Brain microvascular endothelial cell (primary cell): ENCODE data around the gene U2AF2.

Experiments
- DNase-seq: peaks from one replicate; pipeline ENCODE4 v3.0.0-alpha.2; 2020
- H3K27ac ChIP-seq: fragments of 250-450 bp; sonication (Bioruptor Pico); 2 replicates; pipeline ENCODE4 v1.5.1; 2020; ENCODE audit warnings: mild to moderate bottlenecking, moderate library complexity
- H3K27me3 ChIP-seq: fragments of 250-450 bp; sonication (Bioruptor Pico); replicated peaks from 2 replicates; pipeline ENCODE4 v1.5.1; 2020; ENCODE audit warnings: mild to moderate bottlenecking
- H3K36me3 ChIP-seq: fragments of 250-450 bp; sonication (Bioruptor Pico); replicated peaks from 2 replicates; pipeline ENCODE4 v1.5.1; 2020; ENCODE audit warnings: mild to moderate bottlenecking
- H3K4me3 ChIP-seq: 2 replicates; pipeline ENCODE4 v1.5.1; 2011; ENCODE audit warnings: low read depth, mild to moderate bottlenecking, control low read depth, low read length, moderate library complexity
- in situ Hi-C: cut with HindIII; loops from 2 replicates; pipeline ENCODE4 v1.10.0; 2017; ENCODE audit warnings: low sequenced_read_pairs, low pct_ligation_motif_present
- TF ChIP-seq, protein P1 (sequence below): IDR thresholded peaks from 2 replicates; pipeline ENCODE4 v1.5.1; 2011; ENCODE audit warnings: low read depth, mild to moderate bottlenecking, moderate library complexity, low read length, control low read depth, inconsistent platforms; ENCODE audit errors: missing control alignments

Gene U2AF2

DNA sequence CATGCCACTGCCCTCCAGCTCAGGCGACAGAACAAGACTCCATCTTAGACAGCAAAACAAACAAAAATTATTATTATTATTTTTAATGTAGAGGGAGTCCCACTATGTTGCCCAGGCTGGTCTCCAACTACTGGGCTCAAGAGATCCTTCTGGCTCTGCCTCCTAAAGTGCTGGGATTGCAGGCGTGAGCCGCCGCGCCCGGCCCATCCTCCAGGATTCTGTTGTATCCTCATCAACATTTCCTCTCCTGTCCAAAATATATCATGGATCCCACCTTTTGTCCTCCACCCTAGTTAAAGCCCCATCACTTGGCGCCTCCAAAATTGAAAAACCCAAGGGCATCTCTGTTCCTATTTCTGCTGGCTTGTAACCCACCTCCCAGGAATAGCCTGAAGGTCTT is 31.7 kb upstream of the U2AF2 start:
- in situ Hi-C loops, result loop anchor here (25.0 kb wide), 1 partner anchor 236 kb away; the partner anchor contains the start of genes RPL28, TMEM190 and TMEM238
- DNase-seq, result no peak
- Histone ChIP-seq H3K4me3 (no peak overlapping the region), H3K27ac (no peak overlapping the region), H3K36me3 (peaks cover 5% of the 10 kb centered on the region), H3K27me3 (no peaks in the 10 kb centered on the region)
- TF ChIP-seq, protein P1, sequence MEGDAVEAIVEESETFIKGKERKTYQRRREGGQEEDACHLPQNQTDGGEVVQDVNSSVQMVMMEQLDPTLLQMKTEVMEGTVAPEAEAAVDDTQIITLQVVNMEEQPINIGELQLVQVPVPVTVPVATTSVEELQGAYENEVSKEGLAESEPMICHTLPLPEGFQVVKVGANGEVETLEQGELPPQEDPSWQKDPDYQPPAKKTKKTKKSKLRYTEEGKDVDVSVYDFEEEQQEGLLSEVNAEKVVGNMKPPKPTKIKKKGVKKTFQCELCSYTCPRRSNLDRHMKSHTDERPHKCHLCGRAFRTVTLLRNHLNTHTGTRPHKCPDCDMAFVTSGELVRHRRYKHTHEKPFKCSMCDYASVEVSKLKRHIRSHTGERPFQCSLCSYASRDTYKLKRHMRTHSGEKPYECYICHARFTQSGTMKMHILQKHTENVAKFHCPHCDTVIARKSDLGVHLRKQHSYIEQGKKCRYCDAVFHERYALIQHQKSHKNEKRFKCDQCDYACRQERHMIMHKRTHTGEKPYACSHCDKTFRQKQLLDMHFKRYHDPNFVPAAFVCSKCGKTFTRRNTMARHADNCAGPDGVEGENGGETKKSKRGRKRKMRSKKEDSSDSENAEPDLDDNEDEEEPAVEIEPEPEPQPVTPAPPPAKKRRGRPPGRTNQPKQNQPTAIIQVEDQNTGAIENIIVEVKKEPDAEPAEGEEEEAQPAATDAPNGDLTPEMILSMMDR, result no peak

GRCh38 chr19:55623561-55623960 is 31.3 kb upstream of the U2AF2 start:
- H3K27ac ChIP-seq, result no peak overlapping the region
- TF ChIP-seq, protein P1, result no peak
- no peaks in the 10 kb centered on the region for H3K27me3 ChIP-seq
- H3K36me3 ChIP-seq, result peaks cover 5% of the 10 kb centered on the region
- peak overlapping the region; percentile 20 for H3K4me3 ChIP-seq
- no peak for DNase-seq
- in situ Hi-C loops, result loop anchor here (25.0 kb wide), 1 partner anchor 236 kb away; the partner anchor contains the start of genes RPL28, TMEM190 and TMEM238

- TF ChIP-seq, protein P1, result no peak
- Histone ChIP-seq H3K4me3 (peak within 1 kb of the TSS; percentile 73), H3K36me3 (peaks cover 5% of the 10 kb centered on the region), H3K27me3 (no peaks in the 10 kb centered on the region), H3K27ac (peak within 1 kb of the TSS; percentile 81)
- DNase-seq, result peak; percentile 79
- in situ Hi-C loops, result loop anchor here (25.0 kb wide), 1 partner anchor 237 kb away; the partner anchor contains the start of genes RPL28, TMEM190 and TMEM238
Measured at GRCh38 chr19:55624109-55625003, 30.5 kb upstream of the U2AF2 start, which contains the start of gene ZNF784. Gene ZNF784, minus strand, starts transcription at chr19:55624566. Its CDS starts 5 bp downstream, at chr19:55624561.

- no peak overlapping the region for H3K27ac ChIP-seq
- no peaks in the 10 kb centered on the region for H3K27me3 ChIP-seq
- TF ChIP-seq, protein P1, result no peak
- in situ Hi-C loops, result no loop called here
- peaks cover 5% of the 10 kb centered on the region for H3K36me3 ChIP-seq
- DNase-seq, result no peak
- H3K4me3 ChIP-seq, result peak overlapping the region; percentile 73
Measured at GRCh38 chr19:55625004-55625326, 29.9 kb upstream of the U2AF2 start.

DNA sequence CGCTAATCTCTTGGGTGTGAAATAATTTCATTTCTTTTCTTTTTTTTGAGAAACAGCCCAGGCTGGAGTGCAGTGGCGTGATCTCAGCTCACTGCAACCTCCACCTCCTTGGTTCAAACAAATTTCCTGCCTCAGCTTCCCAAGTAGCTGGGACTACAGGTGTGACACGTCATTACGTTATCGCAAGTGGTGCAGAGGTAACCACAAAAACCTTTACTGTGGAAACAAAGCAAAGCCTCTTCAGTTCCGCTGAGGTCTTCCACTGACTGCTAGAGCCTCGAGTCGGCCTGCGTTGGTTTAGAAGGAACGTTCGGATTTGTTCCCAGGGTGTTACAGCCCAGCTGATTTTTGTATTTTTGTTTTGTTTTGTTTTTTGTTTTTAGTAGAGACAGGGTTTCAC is 28.5 kb upstream of the U2AF2 start:
- no peaks in the 10 kb centered on the region for H3K27me3 ChIP-seq
- H3K36me3 ChIP-seq, result peaks cover under 1% of the 10 kb centered on the region
- TF ChIP-seq, protein P1, result no peak
- H3K4me3 ChIP-seq, result no peak overlapping the region
- no peak for DNase-seq
- in situ Hi-C loops, result no loop called here
- H3K27ac ChIP-seq, result no peak overlapping the region
